GM12865 (cell line): ENCODE measurements around the gene ESPNL.
"Not testable (repeated sequence)": the region's sequence is repeated elsewhere in the genome, so short reads cannot be mapped to it uniquely, and the experiment has no call there.

Experiments used
- DNase-seq: peaks from one replicate; pipeline ENCODE4 v3.0.0; 2010; ENCODE audit warnings: low read depth
- H3K4me3 ChIP-seq: 2 replicates; pipeline ENCODE4 v1.5.1; 2011; ENCODE audit warnings: mild to moderate bottlenecking, low read depth, low read length, control low read depth
- TF ChIP-seq, protein P1 (sequence below): IDR thresholded peaks from 2 replicates; pipeline ENCODE4 v1.5.1; 2011; ENCODE audit warnings: low read length, control low read depth, low read depth, inconsistent platforms; ENCODE audit not compliant: insufficient read depth; ENCODE audit errors: missing control alignments

ESPNL gene

DNA sequence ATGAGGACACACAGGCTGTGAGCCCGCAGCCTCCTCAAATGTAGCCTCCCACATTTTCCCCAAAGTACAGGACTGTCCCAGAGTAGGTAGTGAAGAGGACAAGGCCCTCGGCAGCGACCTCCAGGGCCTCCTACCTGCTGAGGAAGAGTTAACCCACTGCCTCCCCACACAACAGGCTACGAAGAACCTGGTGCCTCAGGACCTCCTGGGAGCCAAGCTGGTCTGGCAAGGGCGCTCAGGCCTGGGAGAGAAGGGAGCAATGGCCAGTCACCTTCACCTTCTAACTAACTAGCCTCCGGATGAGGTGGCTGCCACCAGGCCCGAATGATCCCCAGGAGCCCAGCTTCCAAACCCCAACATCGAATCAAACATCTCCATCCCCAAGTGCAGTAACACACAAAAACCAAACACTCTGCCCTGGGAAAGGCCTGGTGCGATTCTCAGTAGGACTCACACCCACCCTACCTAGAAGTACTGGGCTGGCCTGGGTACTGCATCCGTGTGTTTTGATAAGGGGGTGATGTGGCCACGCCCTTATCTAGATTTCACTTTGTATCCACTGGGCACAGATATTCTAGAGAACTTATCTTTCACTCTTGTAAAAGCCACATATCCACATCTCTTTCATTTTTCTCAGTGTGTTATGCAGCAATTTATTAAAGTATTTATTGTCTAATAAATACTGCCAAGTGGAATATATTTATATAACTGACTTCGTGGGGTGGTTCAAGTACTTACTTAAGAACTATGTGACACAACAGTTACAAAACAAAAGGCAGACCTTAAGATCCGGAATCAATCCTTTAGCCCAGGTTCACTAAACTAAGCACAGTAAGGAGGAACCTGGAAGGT is 68.3 kb downstream of the ESPNL start:
- TF ChIP-seq, protein P1, sequence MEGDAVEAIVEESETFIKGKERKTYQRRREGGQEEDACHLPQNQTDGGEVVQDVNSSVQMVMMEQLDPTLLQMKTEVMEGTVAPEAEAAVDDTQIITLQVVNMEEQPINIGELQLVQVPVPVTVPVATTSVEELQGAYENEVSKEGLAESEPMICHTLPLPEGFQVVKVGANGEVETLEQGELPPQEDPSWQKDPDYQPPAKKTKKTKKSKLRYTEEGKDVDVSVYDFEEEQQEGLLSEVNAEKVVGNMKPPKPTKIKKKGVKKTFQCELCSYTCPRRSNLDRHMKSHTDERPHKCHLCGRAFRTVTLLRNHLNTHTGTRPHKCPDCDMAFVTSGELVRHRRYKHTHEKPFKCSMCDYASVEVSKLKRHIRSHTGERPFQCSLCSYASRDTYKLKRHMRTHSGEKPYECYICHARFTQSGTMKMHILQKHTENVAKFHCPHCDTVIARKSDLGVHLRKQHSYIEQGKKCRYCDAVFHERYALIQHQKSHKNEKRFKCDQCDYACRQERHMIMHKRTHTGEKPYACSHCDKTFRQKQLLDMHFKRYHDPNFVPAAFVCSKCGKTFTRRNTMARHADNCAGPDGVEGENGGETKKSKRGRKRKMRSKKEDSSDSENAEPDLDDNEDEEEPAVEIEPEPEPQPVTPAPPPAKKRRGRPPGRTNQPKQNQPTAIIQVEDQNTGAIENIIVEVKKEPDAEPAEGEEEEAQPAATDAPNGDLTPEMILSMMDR: no peak
- no peak for DNase-seq
- no peak overlapping the region for H3K4me3 ChIP-seq

GRCh38 chr2:238169048-238169707 is 69.0 kb downstream of the ESPNL start:
- H3K4me3 ChIP-seq: no peak overlapping the region
- TF ChIP-seq, protein P1: no peak
- DNase-seq: no peak

GRCh38 chr2:238169708-238170251 is 69.6 kb downstream of the ESPNL start:
- TF ChIP-seq, protein P1: no peak
- no peak overlapping the region for H3K4me3 ChIP-seq
- DNase-seq: no peak

DNA sequence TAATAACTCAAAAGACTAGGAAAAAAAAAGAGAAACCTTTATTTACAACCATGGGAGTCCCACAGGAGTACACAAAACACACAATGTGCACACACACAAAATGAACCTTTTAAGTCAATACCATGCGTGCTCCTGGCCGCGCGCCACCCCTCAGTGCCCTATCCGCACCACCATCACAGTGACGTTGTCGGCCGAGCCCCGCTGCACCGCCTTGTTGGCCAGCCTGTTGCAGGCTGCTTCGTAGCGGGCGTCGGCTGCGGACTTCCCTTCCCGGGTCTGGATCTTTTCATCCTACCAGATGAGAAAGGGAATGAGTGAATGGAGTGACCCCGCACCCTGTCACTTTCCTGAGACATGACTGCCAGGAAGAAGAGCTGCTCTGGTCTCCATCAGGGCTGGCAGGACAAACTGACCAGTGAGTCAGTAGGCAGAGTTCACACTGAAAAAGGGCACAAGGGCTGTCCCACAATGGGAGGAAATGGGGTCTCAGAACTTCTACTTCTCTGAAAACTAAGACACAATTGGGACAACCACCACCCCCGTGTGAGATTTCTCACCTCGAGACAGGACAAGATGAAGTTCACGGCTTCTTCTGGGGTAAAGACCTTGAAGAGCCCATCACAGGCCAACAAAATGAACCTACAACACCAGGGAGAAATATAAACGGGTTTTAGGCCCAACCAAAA is 70.4 kb downstream of the ESPNL start:
- H3K4me3 ChIP-seq: no peak overlapping the region
- no peak for DNase-seq
- TF ChIP-seq, protein P1: no peak

GRCh38 chr2:238171072-238171431 is 70.9 kb downstream of the ESPNL start:
- DNase-seq, H3K4me3 ChIP-seq: not testable (repeated sequence)

DNA sequence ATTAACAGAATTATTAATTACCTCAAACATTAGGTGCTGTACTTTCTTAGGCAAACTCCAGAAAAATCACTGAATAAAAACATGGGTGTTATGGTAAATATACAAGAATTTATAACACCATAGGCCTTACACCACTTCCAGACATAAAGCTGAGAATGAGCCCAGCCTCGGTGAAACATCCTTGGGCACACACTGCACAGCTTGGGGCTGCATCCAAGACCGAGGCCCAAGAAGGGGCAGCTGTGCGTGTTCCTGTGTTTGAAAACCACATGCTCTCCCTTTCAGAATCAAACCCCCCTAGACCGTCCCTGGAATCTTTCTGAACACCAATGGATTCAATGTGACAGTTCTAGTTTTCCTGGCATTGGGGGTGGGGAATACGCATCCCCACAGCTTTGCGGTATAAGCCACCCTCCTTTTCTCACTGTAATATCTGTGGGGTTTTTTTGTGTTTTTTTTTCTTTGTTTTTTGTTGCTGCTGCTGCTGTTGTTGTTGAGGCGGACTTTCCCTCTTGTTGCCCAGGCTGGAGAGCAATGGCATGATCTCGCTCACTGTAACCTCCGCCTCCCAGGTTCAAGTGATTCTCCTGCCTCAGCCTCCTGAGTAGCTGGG is 71.5 kb downstream of the ESPNL start:
- TF ChIP-seq, protein P1: no peak
- no peak overlapping the region for H3K4me3 ChIP-seq
- DNase-seq: no peak
